K562 (cell line): ENCODE measurements around the gene TCF25. TPM values are rescaled to one million over a fixed set of nuclear protein-coding genes. Genes with fewer than 3 reads are reported as not detected.

Experiments
- ATAC-seq: fragments of 200-7000 bp; cut with Tn5 transposase; 3 replicates; pipeline ENCODE4 v1.9.1; 2020; ENCODE audit warnings: moderate library complexity
- BruUV-seq: library from RNA; stranded (reverse); fragments of 400-500 nt; replicated peaks from 2 replicates; lab custom pipeline; 2021; lab: Mats Ljungman, UMichigan
- CTCF ChIA-PET: fragments of 300-600 bp; formaldehyde crosslinking; extraction: SDS; loops from one replicate; lab custom pipeline; 2021; ENCODE audit warnings: low intra/inter-chr PET ratio; lab: Yijun Ruan, JAX
- POLR2A ChIA-PET: fragments of 300-600, 350-650 bp; sonication (Branson Sonifier 250); formaldehyde crosslinking; extraction: SDS; loops from one replicate; lab custom pipeline; 2021; ENCODE audit warnings: antibody characterized with exemption, inconsistent platforms; lab: Yijun Ruan, JAX
- DNase-seq, 4 experiments: peaks; one replicate each; pipeline versions ENCODE4 v3.0.0 to v3.0.0-alpha.2; 2011 to 2018; ENCODE audit warnings: low spot score in 3 of 4, mixed read lengths in 3 of 4; ENCODE audit errors: extremely low read depth in 1 of 4
- FAIRE-seq: peaks from 2 replicates; lab custom pipeline; 2011; peaks lifted over from hg19 to GRCh38; lab: Jason Lieb, UNC
- H2AFZ ChIP-seq: 2 replicates; pipeline ENCODE4 v1.6.0; 2011; ENCODE audit warnings: low read depth, low read length, control low read depth, inconsistent platforms
- H3K27ac ChIP-seq: fragments of 200-600 bp; 3 replicates; pipeline ENCODE4 v1.8.0; 2011; ENCODE audit warnings: low read depth, mild to moderate bottlenecking, control low read depth, inconsistent platforms, low read length, moderate library complexity, mixed read lengths; ENCODE audit errors: extremely low read depth
- H3K27me3 ChIP-seq, 2 experiments: fragments of 300-600 bp in 1 of 2; 2 replicates in 1 of 2; 3 replicates in 1 of 2; pipeline versions ENCODE4 v1.6.0 to v1.8.0; 2011; ENCODE audit warnings: inconsistent platforms in 2 of 2, low read length in 2 of 2, mild to moderate bottlenecking in 1 of 2, mixed read lengths in 1 of 2, moderate library complexity in 1 of 2; ENCODE audit not compliant: control insufficient read depth in 2 of 2, insufficient read depth in 2 of 2
- H3K36me3 ChIP-seq: fragments of 300-600 bp; 3 replicates; pipeline ENCODE4 v1.8.0; 2011; ENCODE audit warnings: mild to moderate bottlenecking, low read length, inconsistent platforms; ENCODE audit not compliant: control insufficient read depth, insufficient read depth
- H3K4me1 ChIP-seq, 2 experiments: fragments of 200-600 bp in 1 of 2; replicated peaks in 1 of 2; 2 replicates in 1 of 2; 3 replicates in 1 of 2; pipeline versions ENCODE4 v1.5.1 to v1.8.0; 2011; ENCODE audit warnings: inconsistent platforms in 2 of 2, low read length in 2 of 2, mild to moderate bottlenecking in 1 of 2, mixed read lengths in 1 of 2, moderate library complexity in 1 of 2; ENCODE audit not compliant: control insufficient read depth in 2 of 2, insufficient read depth in 2 of 2
- H3K4me2 ChIP-seq: 2 replicates; pipeline ENCODE4 v1.6.1; 2011; ENCODE audit warnings: low read length, control low read depth, inconsistent platforms, mixed read lengths; ENCODE audit not compliant: insufficient read depth
- H3K4me3 ChIP-seq: fragments of 200-600 bp; sonication (generic), shearing (Covaris generic); 2 replicates; pipeline ENCODE4 v1.5.1; 2016; ENCODE audit warnings: control low read depth, inconsistent platforms
- H3K79me2 ChIP-seq: fragments of 200-600 bp; 3 replicates; pipeline ENCODE4 v1.8.0; 2011; ENCODE audit warnings: low read length, inconsistent platforms; ENCODE audit not compliant: control insufficient read depth, insufficient read depth
- H3K9ac ChIP-seq, 2 experiments: 2 replicates each; pipeline versions ENCODE4 v1.6.0 to v1.6.1; 2011; ENCODE audit warnings: low read depth in 2 of 2, low read length in 2 of 2, control low read depth in 1 of 2, inconsistent platforms in 1 of 2, mild to moderate bottlenecking in 1 of 2, mixed read lengths in 1 of 2; ENCODE audit not compliant: insufficient read depth in 1 of 2
- H3K9me1 ChIP-seq: one replicate; pipeline ENCODE4 v1.6.0; 2011; ENCODE audit warnings: inconsistent platforms, mild to moderate bottlenecking, low read length, moderate library complexity; ENCODE audit not compliant: control insufficient read depth, insufficient read depth
- H3K9me3 ChIP-seq: replicated peaks from 2 replicates; pipeline ENCODE4 v1.5.1; 2011; ENCODE audit warnings: low read depth, low read length, inconsistent platforms; ENCODE audit not compliant: control insufficient read depth, insufficient read depth
- H4K20me1 ChIP-seq: replicated peaks from 2 replicates; pipeline ENCODE4 v1.6.1; 2011; ENCODE audit warnings: low read length, inconsistent platforms, mixed read lengths; ENCODE audit not compliant: control insufficient read depth, insufficient read depth
- CBFA2T3 ChIP-seq: fragments of 450-650 bp; IDR thresholded peaks from 2 replicates; pipeline ENCODE4 v1.6.1; 2017
- CBFB ChIP-seq: sonication (generic); formaldehyde crosslinking; IDR thresholded peaks from 2 replicates; pipeline ENCODE4 v1.4.0; 2020; ENCODE audit warnings: mild to moderate bottlenecking, missing genetic modification reagents
- CBX3 ChIP-seq, 2 experiments: IDR thresholded peaks; 1 replicate in 1 of 2; 2 replicates in 1 of 2; pipeline ENCODE4 v1.6.1; 2012; ENCODE audit warnings: inconsistent platforms in 2 of 2, low read length in 2 of 2, borderline replicate concordance in 1 of 2, control low read depth in 1 of 2
- CBX8 ChIP-seq: fragments of 200-600 bp; sonication (generic); IDR thresholded peaks from 2 replicates; pipeline ENCODE4 v1.6.1; 2012; ENCODE audit warnings: borderline replicate concordance, mixed run types, low read depth, mild to moderate bottlenecking, moderate library complexity, mixed read lengths, low read length, control low read depth, inconsistent platforms; ENCODE audit not compliant: poor library complexity, severe bottlenecking; ENCODE audit errors: extremely low read depth
- PYGO2 ChIP-seq: fragments of 450-650 bp; IDR thresholded peaks from 2 replicates; pipeline ENCODE4 v1.6.1; 2016; ENCODE audit warnings: mild to moderate bottlenecking, missing genetic modification characterization, moderate library complexity, missing compliant biosample characterization
- TFAM ChIP-seq: fragments of 250-450 bp; sonication (Bioruptor Pico); conservative IDR thresholded peaks from 2 replicates; pipeline ENCODE4 v1.5.0; 2021; ENCODE audit warnings: mild to moderate bottlenecking, moderate library complexity
- ZNF217 ChIP-seq: sonication (generic); formaldehyde crosslinking; IDR thresholded peaks from 2 replicates; pipeline ENCODE4 v1.8.0; 2022; ENCODE audit warnings: mild to moderate bottlenecking, missing genetic modification reagents
- ZNF384 ChIP-seq: IDR thresholded peaks from 2 replicates; pipeline ENCODE4 v1.6.1; 2012; ENCODE audit warnings: low read depth, low read length, improper control_type of control experiment
- ZNF408 ChIP-seq: fragments of 250-450 bp; sonication (Bioruptor Pico); IDR thresholded peaks from 2 replicates; pipeline ENCODE4 v1.4.0; 2020; ENCODE audit warnings: low read depth, mild to moderate bottlenecking, moderate library complexity
- WGBS: fragments of 100-300 bp; shearing (Covaris generic); methylation state at CpG from one replicate; pipeline ENCODE4 v1.1.6; 2016; ENCODE audit warnings: low coverage, mixed read lengths; ENCODE audit not compliant: insufficient coverage; ENCODE audit errors: missing lambda C conversion rate; 5-methylcytosine and 5-hydroxymethylcytosine counted together
- in situ Hi-C: fragments of 300-500 bp; cut with MboI; formaldehyde crosslinking; loops from 4 replicates; pipeline ENCODE4 v1.15.0; 2018; ENCODE audit warnings: inconsistent platforms, mixed read lengths
- intact Hi-C: fragments of 100-400 bp; cut with micrococcal nuclease; formaldehyde crosslinking; loops from 2 replicates; pipeline ENCODE4 v1.14.2; 2022
- polyA plus RNA-seq, 8 experiments: library from polyadenylated mRNA; depleted of rRNA in 4 of 8; stranded (reverse) in 5 of 8; unstranded in 3 of 8; fragments of >200 nt; fragmentation: Nextera tagmentation in 2 of 8; fragmentation: Illumina TruSeq in 1 of 8; extraction: Ambion mirVana in 2 of 8; extraction: Trizol in 1 of 8; gene quantifications; 2 replicates each; pipeline versions ENCODE4 v1.2.1 to v1.2.3, GENCODE V29; 2011 to 2014; ENCODE audit warnings: inconsistent platforms in 1 of 8, missing spikeins in 1 of 8
- total RNA-seq, 7 experiments: library from RNA; depleted of rRNA in 6 of 7; stranded (reverse); fragments of >200 nt in 6 of 7; fragmentation: Illumina TruSeq in 2 of 7; extraction: Trizol in 2 of 7; gene quantifications; 2 replicates each; pipeline versions ENCODE4 v1.2.1 to v1.2.3, GENCODE V29; 2011 to 2021; ENCODE audit warnings: low replicate concordance in 1 of 7
- TF ChIP-seq, protein P1 (sequence below): IDR thresholded peaks from 2 replicates; pipeline ENCODE4 v1.6.1; 2011; ENCODE audit not compliant: insufficient read length; ENCODE audit errors: extremely low read depth

TCF25 gene
- total and polyA plus RNA-seq, 9 of the 15 experiments (the other 6 are each of a cell fraction or from before 2014, with no cell fraction given), result 9.0 to 154 (median 83.8) TPM

DNA sequence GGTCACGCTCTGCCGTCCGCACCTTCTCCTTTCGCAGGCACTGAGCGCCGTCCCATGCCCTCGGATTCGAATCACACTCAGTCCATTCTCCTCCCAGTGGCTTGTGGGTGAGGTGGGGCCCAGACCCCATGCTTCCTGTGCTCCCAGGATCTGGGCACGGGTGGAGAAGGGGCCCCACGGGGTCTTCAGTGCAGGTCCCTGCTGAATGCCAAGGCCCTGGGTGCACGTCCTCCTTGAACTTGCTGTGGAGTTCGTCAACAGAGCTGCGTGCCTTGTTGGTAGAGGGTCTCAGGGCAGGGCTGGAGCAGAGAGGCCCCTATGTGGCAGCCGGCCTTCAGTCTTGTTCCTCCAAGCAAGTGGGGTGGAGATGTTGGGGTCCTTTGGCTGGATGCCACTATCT lies 38.0 kb downstream of the TCF25 start:
- H3K4me2 ChIP-seq, result no peak overlapping the region
- in situ Hi-C loops, result no loop called here
- no peak for TF ChIP-seq ZNF408 (CRISPR knock-in tag)
- TF ChIP-seq, protein P1, sequence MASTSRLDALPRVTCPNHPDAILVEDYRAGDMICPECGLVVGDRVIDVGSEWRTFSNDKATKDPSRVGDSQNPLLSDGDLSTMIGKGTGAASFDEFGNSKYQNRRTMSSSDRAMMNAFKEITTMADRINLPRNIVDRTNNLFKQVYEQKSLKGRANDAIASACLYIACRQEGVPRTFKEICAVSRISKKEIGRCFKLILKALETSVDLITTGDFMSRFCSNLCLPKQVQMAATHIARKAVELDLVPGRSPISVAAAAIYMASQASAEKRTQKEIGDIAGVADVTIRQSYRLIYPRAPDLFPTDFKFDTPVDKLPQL, result no peak
- no peak for TF ChIP-seq CBFB (CRISPR knock-in tag)
- no peak for TF ChIP-seq TFAM (CRISPR knock-in tag)
- no peak for TF ChIP-seq ZNF384
- TF ChIP-seq PYGO2 (tag), result no peak
- no peak for TF ChIP-seq ZNF217 (CRISPR knock-in tag)
- TF ChIP-seq CBX8, result no peak
- TF ChIP-seq CBFA2T3, result no peak
- no peak for TF ChIP-seq CBX3 (IDR thresholded peaks at IDR 0.05; ENCODE audit: borderline replicate concordance in 1 of 2, low read length in 2 of 2)
- POLR2A ChIA-PET, result interaction anchor here (0.7 to 4.2 kb wide), 3 partner anchors 12 to 104 kb away, joined by 3 to 19 read pairs (median 3); partner anchors contain the start of gene TUBB3
- no TSS peak for BruUV-seq
- H3K27me3 ChIP-seq, result no peaks in the 10 kb centered on the region
- peaks cover 52% of the 10 kb centered on the region; the same call in 2 of the 3 replicates for H3K36me3 ChIP-seq
- no peak overlapping the region for H2AFZ ChIP-seq
- no peaks in the 10 kb centered on the region for H4K20me1 ChIP-seq
- H3K4me3 ChIP-seq, result no peak overlapping the region
- CTCF ChIA-PET, result no interaction called here
- peaks cover 0 to 46% of the 10 kb centered on the region in 2 experiments; a peak in 2 of 5 replicates for H3K4me1 ChIP-seq
- H3K27ac ChIP-seq, result no peak overlapping the region
- DNase-seq (no peak), ATAC-seq (no peak), FAIRE-seq (no peak)
- intact Hi-C loops, result loop anchor here (5.0 kb wide), 1 partner anchor 209 kb away; the partner anchor contains the start of gene SPATA2L
- H3K9ac ChIP-seq, result no peak overlapping the region
- H3K9me3 ChIP-seq, result no peaks in the 10 kb centered on the region; the same call in 1 of the 2 replicates
- no peaks in the 10 kb centered on the region for H3K9me1 ChIP-seq
- WGBS, result 95% methylated on average over 8 of the region's 14 CpGs
- no peaks in the 10 kb centered on the region for H3K79me2 ChIP-seq
